Adrenal gland (tissue), 5 donors: ENCODE measurements around the gene SRPK2.

Source experiments
- CTCF ChIP-seq, 6 experiments: fragments of 450-650 bp in 4 of 6; fragments of 200-600 bp in 2 of 6; sonication (generic) in 1 of 6; IDR thresholded peaks; 1 replicate in 5 of 6; 2 replicates in 1 of 6; pipeline versions ENCODE4 v1.5.1 to v1.8.0; 2016 to 2021; ENCODE audit warnings: antibody characterized with exemption in 6 of 6, mild to moderate bottlenecking in 2 of 6, moderate library complexity in 1 of 6
- POLR2A ChIP-seq, 2 donors: fragments of 450-650 bp; IDR thresholded peaks; one replicate each; pipeline ENCODE4 v1.6.1; 2017; ENCODE audit warnings: antibody characterized with exemption in 2 of 2, mild to moderate bottlenecking in 2 of 2, moderate library complexity in 1 of 2
- donor health status: DM: no; HTN: no; CAD: no.

- TF ChIP-seq CTCF (IDR thresholded peaks at IDR 0.05) (no peak), POLR2A (IDR thresholded peaks at IDR 0.05) (no peak)
Measured at GRCh38 chr7:105213611-105214010, 175.1 kb downstream of the SRPK2 start.
